SK-N-SH treated with all-trans-retinoic acid at 6 μM for 48 hours (cell line): ENCODE results near the gene STAG1.

ENCODE experiments used
- ATAC-seq: fragments of 200-7000 bp; cut with Tn5 transposase; 3 replicates; pipeline ENCODE4 v1.9.1; 2020; ENCODE audit warnings: mild to moderate bottlenecking, moderate library complexity
- ARNTL ChIP-seq: fragments of 450-650 bp; formaldehyde crosslinking; IDR thresholded peaks from 2 replicates; pipeline ENCODE4 v1.5.0; 2020; ENCODE audit warnings: low read depth, mild to moderate bottlenecking, moderate library complexity, borderline replicate concordance
- BACH2 ChIP-seq: fragments of 250-450 bp; sonication (Bioruptor Pico); IDR thresholded peaks from 2 replicates; pipeline ENCODE4 v1.9.0; 2021; ENCODE audit warnings: mild to moderate bottlenecking, borderline replicate concordance
- CREB5 ChIP-seq: fragments of 250-450 bp; sonication (Bioruptor Pico); IDR thresholded peaks from 2 replicates; pipeline ENCODE4 v1.5.1; 2020; ENCODE audit warnings: low read depth, mild to moderate bottlenecking, moderate library complexity
- CSDC2 ChIP-seq: fragments of 250-450 bp; sonication (Bioruptor Pico); IDR thresholded peaks from 2 replicates; pipeline ENCODE4 v1.5.0; 2020; ENCODE audit warnings: mild to moderate bottlenecking, moderate library complexity
- CSRNP3 ChIP-seq: fragments of 250-450 bp; sonication (Bioruptor Pico); IDR thresholded peaks from 2 replicates; pipeline ENCODE4 v1.5.1; 2021; ENCODE audit warnings: mild to moderate bottlenecking, moderate library complexity
- ESRRG ChIP-seq: fragments of 250-450 bp; sonication (Bioruptor Pico); IDR thresholded peaks from 2 replicates; pipeline ENCODE4 v1.6.1; 2021; ENCODE audit warnings: mild to moderate bottlenecking
- GLIS3 ChIP-seq: fragments of 250-450 bp; sonication (Bioruptor Pico); IDR thresholded peaks from 2 replicates; pipeline ENCODE4 v1.5.0; 2020; ENCODE audit warnings: mild to moderate bottlenecking, moderate library complexity
- ISL1 ChIP-seq: fragments of 250-450 bp; sonication (Bioruptor Pico); IDR thresholded peaks from 2 replicates; pipeline ENCODE4 v2.1.2; 2022; ENCODE audit warnings: mild to moderate bottlenecking, moderate library complexity
- OSR1 ChIP-seq: fragments of 250-450 bp; sonication (Bioruptor Pico); IDR thresholded peaks from 2 replicates; pipeline ENCODE4 v1.8.0; 2022; ENCODE audit warnings: moderate library complexity, mild to moderate bottlenecking, inconsistent platforms
- PATZ1 ChIP-seq: fragments of 250-450 bp; sonication (Bioruptor Pico); IDR thresholded peaks from 2 replicates; pipeline ENCODE4 v1.8.0; 2020; ENCODE audit warnings: mild to moderate bottlenecking, moderate library complexity, borderline replicate concordance
- PPARA ChIP-seq: fragments of 250-450 bp; sonication (Bioruptor Pico); IDR thresholded peaks from 2 replicates; pipeline ENCODE4 v1.5.0; 2020; ENCODE audit warnings: mild to moderate bottlenecking, borderline replicate concordance
- RARB ChIP-seq: fragments of 250-450 bp; sonication (Bioruptor Pico); IDR thresholded peaks from 2 replicates; pipeline ENCODE4 v1.8.0; 2021; ENCODE audit warnings: mild to moderate bottlenecking, moderate library complexity
- SNAI2 ChIP-seq: fragments of 250-450 bp; sonication (Bioruptor Pico); IDR thresholded peaks from 2 replicates; pipeline ENCODE4 v1.5.0; 2020; ENCODE audit warnings: mild to moderate bottlenecking, moderate library complexity
- TCF4 ChIP-seq: fragments of 250-450 bp; sonication (Bioruptor Pico); IDR thresholded peaks from 2 replicates; pipeline ENCODE4 v1.8.0; 2021; ENCODE audit warnings: mild to moderate bottlenecking, moderate library complexity, borderline replicate concordance
- TOX ChIP-seq: fragments of 250-450 bp; sonication (Bioruptor Pico); IDR thresholded peaks from 2 replicates; pipeline ENCODE4 v1.8.0; 2021; ENCODE audit warnings: mild to moderate bottlenecking, moderate library complexity, borderline replicate concordance
- TSHZ2 ChIP-seq: fragments of 250-450 bp; sonication (Bioruptor Pico); IDR thresholded peaks from 2 replicates; pipeline ENCODE4 v1.5.0; 2020; ENCODE audit warnings: mild to moderate bottlenecking, moderate library complexity
- ZC3H10 ChIP-seq: fragments of 250-450 bp; sonication (Bioruptor Pico); IDR thresholded peaks from 2 replicates; pipeline ENCODE4 v1.5.1; 2021; ENCODE audit warnings: mild to moderate bottlenecking, moderate library complexity
- ZFP3 ChIP-seq: fragments of 250-450 bp; sonication (Bioruptor Pico); IDR thresholded peaks from 2 replicates; pipeline ENCODE4 v1.5.0; 2020; ENCODE audit warnings: mild to moderate bottlenecking, moderate library complexity
- ZFP30 ChIP-seq: fragments of 450-650 bp; formaldehyde crosslinking; IDR thresholded peaks from 2 replicates; pipeline ENCODE4 v1.5.0; 2022; ENCODE audit warnings: mild to moderate bottlenecking, moderate library complexity
- ZNF70 ChIP-seq: fragments of 450-650 bp; formaldehyde crosslinking; IDR thresholded peaks from 2 replicates; pipeline ENCODE4 v1.5.0; 2020; ENCODE audit warnings: mild to moderate bottlenecking, moderate library complexity
- ZNF8 ChIP-seq: fragments of 450-650 bp; formaldehyde crosslinking; IDR thresholded peaks from 2 replicates; pipeline ENCODE4 v1.5.0; 2020; ENCODE audit warnings: mild to moderate bottlenecking, moderate library complexity

Gene STAG1

GRCh38 chr3:136626493-136626892 is 125.7 kb downstream of the STAG1 start:
- TF ChIP-seq PATZ1 (no peak), ZNF70 (no peak), ARNTL (CRISPR knock-in tag) (no peak), TSHZ2 (no peak), PPARA (CRISPR knock-in tag) (no peak), CREB5 (CRISPR knock-in tag) (no peak), ZFP30 (CRISPR knock-in tag) (no peak), OSR1 (CRISPR knock-in tag) (no peak), ZC3H10 (CRISPR knock-in tag) (no peak), BACH2 (CRISPR knock-in tag) (no peak), TCF4 (CRISPR knock-in tag) (no peak), ISL1 (no peak), ZFP3 (CRISPR knock-in tag) (no peak), ESRRG (CRISPR knock-in tag) (no peak), RARB (CRISPR knock-in tag) (no peak), CSDC2 (CRISPR knock-in tag) (no peak), CSRNP3 (no peak), ZNF8 (no peak)
- ATAC-seq: no peak

- no peak for ATAC-seq
- TF ChIP-seq PATZ1 (no peak), GLIS3 (CRISPR knock-in tag) (no peak), ESRRG (CRISPR knock-in tag) (no peak), TOX (no peak), SNAI2 (CRISPR knock-in tag) (no peak)
Measured at GRCh38 chr3:136624894-136625815, 127.0 kb downstream of the STAG1 start.

GRCh38 chr3:136624371-136624770 is 127.8 kb downstream of the STAG1 start:
- TF ChIP-seq SNAI2 (CRISPR knock-in tag) (no peak), TOX (no peak), OSR1 (CRISPR knock-in tag) (no peak), ESRRG (CRISPR knock-in tag) (no peak), ARNTL (CRISPR knock-in tag) (no peak), GLIS3 (CRISPR knock-in tag) (no peak), PPARA (CRISPR knock-in tag) (no peak)
- no peak for ATAC-seq
